Measurements from ENCODE around the gene MITF.

GRCh38 chr3:69907554-69907953 lies 168.3 kb downstream of the MITF start:
- TF ChIP-seq CTCF (IDR thresholded peaks at IDR 0.05; ENCODE audit: low read depth, low read length, poor library complexity, severe bottlenecking) (no peak), EZH2phosphoT487 (IDR thresholded peaks at IDR 0.05; ENCODE audit: borderline replicate concordance, low read length) (no peak)
